ENCODE measurements around the gene LMF2. TPM values are rescaled to one million over a fixed set of nuclear protein-coding genes. Genes with fewer than 3 reads are reported as not detected.

Gene LMF2
- polyA plus RNA-seq, 1 donor (not counting 4 experiments of a cell fraction or from before 2014, with no cell fraction given), result 13.2 TPM

- H3K4me3 ChIP-seq (ENCODE audit: control insufficient read depth in 2 of 3, extremely low read depth in 1 of 3, insufficient read depth in 2 of 3, low read depth in 1 of 3, low read length in 3 of 3), result no peak overlapping the region
- dilution Hi-C loops (cut with MboI; ENCODE audit: extremely low pct_ligation_motif_present, low sequenced_read_pairs), result no loop called here
- H3K4me1 ChIP-seq (ENCODE audit: control insufficient read depth, extremely low read depth, insufficient read depth, low read length), result peaks cover 13% of the 10 kb centered on the region
- no peak overlapping the region for H3K4me2 ChIP-seq (ENCODE audit: control insufficient read depth, extremely low read depth, insufficient read depth, low read depth, low read length)
- no peak overlapping the region for H3K27ac ChIP-seq (ENCODE audit: control insufficient read depth, insufficient read depth, low read length)
- no peaks in the 10 kb centered on the region for H3K9me3 ChIP-seq (ENCODE audit: control insufficient read depth, low read depth, low read length)
- H3K9me1 ChIP-seq (ENCODE audit: control insufficient read depth, extremely low read depth, insufficient read depth, low read length), result no peaks in the 10 kb centered on the region
- TF ChIP-seq CTCF (optimal IDR thresholded peaks at IDR 0.05 in 1 of 3, IDR thresholded peaks at IDR 0.05 in 1 of 3, conservative IDR thresholded peaks at IDR 0.05 in 1 of 3; ENCODE audit: extremely low read depth in 1 of 3, insufficient read depth in 2 of 3, low read length in 3 of 3) (no peak), EZH2 (IDR thresholded peaks at IDR 0.05; ENCODE audit: low read length) (no peak)
- H3K79me2 ChIP-seq (ENCODE audit: control insufficient read depth, insufficient read depth, low read length), result no peaks in the 10 kb centered on the region
- H3K9ac ChIP-seq (ENCODE audit: control insufficient read depth, extremely low read depth, insufficient read depth, low read length), result no peak overlapping the region
- DNase-seq (ENCODE audit: low read depth, low spot score) (no peak), FAIRE-seq (no peak)
- H3K36me3 ChIP-seq (ENCODE audit: control insufficient read depth in 2 of 2, extremely low read depth in 1 of 2, insufficient read depth in 2 of 2, low read length in 2 of 2), result no peaks in the 10 kb centered on the region
- no peak overlapping the region for H2AFZ ChIP-seq (ENCODE audit: control insufficient read depth, low read length)
- H3K27me3 ChIP-seq (ENCODE audit: control insufficient read depth, extremely low read depth, insufficient read depth, low read length), result peaks cover 13% of the 10 kb centered on the region
- H4K20me1 ChIP-seq (ENCODE audit: control insufficient read depth, extremely low read depth, insufficient read depth, low read length), result no peaks in the 10 kb centered on the region
Observed at GRCh38 chr22:50548040-50548920, 40.8 kb upstream of the LMF2 start.

DNA sequence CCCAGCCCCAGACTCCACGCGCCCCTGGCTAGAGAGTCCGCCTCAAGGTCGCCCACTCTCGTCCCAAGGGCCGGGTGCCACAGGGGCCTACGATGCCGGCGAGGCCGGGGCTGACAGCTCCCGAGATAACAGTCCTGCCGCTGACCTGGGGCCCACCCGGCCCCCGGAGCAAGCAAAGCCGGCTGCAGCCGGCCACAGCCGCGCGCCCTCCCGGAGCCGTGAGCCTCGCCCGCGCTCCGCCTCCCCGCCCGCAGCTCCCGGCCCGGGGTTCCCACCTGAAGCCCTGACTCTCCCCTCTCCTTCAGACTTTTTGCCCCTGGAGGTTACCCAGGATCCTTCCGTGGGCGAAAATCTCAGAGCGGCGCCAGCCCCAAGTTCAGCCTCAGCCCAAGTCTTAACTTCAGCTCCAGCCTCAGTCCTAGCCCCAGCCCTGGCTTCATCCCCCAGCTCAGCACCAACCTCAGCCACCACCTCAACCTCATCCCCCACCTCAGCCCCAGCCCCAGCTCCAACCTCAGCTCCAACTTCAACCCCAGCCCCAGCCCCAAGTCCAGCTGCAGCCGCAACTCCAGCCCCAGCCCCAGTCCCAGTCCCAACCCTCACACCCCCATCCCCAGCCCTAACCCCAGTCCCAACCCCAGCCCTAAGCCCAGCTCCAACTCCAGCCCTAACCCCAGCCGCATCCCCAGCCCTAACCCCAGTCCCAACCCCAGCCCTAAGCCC, 39.9 kb upstream of the LMF2 start:
- DNase-seq (ENCODE audit: low read depth, low spot score), result no peak

More for the DNA sequence above, 39.9 kb upstream of the LMF2 start:
- no peaks in the 10 kb centered on the region for H4K20me1 ChIP-seq (ENCODE audit: control insufficient read depth, extremely low read depth, insufficient read depth, low read length)
- no peak overlapping the region for H2AFZ ChIP-seq (ENCODE audit: control insufficient read depth, low read length)
- dilution Hi-C loops (cut with MboI; ENCODE audit: extremely low pct_ligation_motif_present, low sequenced_read_pairs), result no loop called here
- H3K4me3 ChIP-seq (ENCODE audit: control insufficient read depth in 2 of 3, extremely low read depth in 1 of 3, insufficient read depth in 2 of 3, low read depth in 1 of 3, low read length in 3 of 3), result no peak overlapping the region
- peaks cover 18% of the 10 kb centered on the region for H3K4me1 ChIP-seq (ENCODE audit: control insufficient read depth, extremely low read depth, insufficient read depth, low read length)
- peaks cover 13% of the 10 kb centered on the region for H3K27me3 ChIP-seq (ENCODE audit: control insufficient read depth, extremely low read depth, insufficient read depth, low read length)
- H3K79me2 ChIP-seq (ENCODE audit: control insufficient read depth, insufficient read depth, low read length), result no peaks in the 10 kb centered on the region
- H3K9ac ChIP-seq (ENCODE audit: control insufficient read depth, extremely low read depth, insufficient read depth, low read length), result no peak overlapping the region
- no peak overlapping the region for H3K27ac ChIP-seq (ENCODE audit: control insufficient read depth, insufficient read depth, low read length)
- no peak overlapping the region for H3K4me2 ChIP-seq (ENCODE audit: control insufficient read depth, extremely low read depth, insufficient read depth, low read depth, low read length)
- H3K9me3 ChIP-seq (ENCODE audit: control insufficient read depth, low read depth, low read length), result no peaks in the 10 kb centered on the region
- TF ChIP-seq CTCF (optimal IDR thresholded peaks at IDR 0.05 in 1 of 3, IDR thresholded peaks at IDR 0.05 in 1 of 3, conservative IDR thresholded peaks at IDR 0.05 in 1 of 3; ENCODE audit: extremely low read depth in 1 of 3, insufficient read depth in 2 of 3, low read length in 3 of 3), result no peak
- no peak for TF ChIP-seq EZH2 (IDR thresholded peaks at IDR 0.05; ENCODE audit: low read length)
- H3K9me1 ChIP-seq (ENCODE audit: control insufficient read depth, extremely low read depth, insufficient read depth, low read length), result no peaks in the 10 kb centered on the region
- H3K36me3 ChIP-seq (ENCODE audit: control insufficient read depth in 2 of 2, extremely low read depth in 1 of 2, insufficient read depth in 2 of 2, low read length in 2 of 2), result no peaks in the 10 kb centered on the region
- no peak for FAIRE-seq

All from keratinocyte (primary cell).